Heart left ventricle (tissue), 13 donors: Measurements from ENCODE around the gene ASAP2.

Source experiments
- POLR2A ChIP-seq, 2 donors: fragments of 450-650 bp; IDR thresholded peaks; one replicate each; pipeline ENCODE4 v1.6.1; 2017; ENCODE audit warnings: antibody characterized with exemption in 2 of 2, mild to moderate bottlenecking in 2 of 2, moderate library complexity in 2 of 2
- TF ChIP-seq, protein P1 (sequence below), 12 donors: fragments of 200-600 bp; sonication (generic) in 4 of 12; IDR thresholded peaks; one replicate each; pipeline versions ENCODE4 v1.5.0 to v1.8.0; 2018 to 2022; ENCODE audit warnings: antibody characterized with exemption in 12 of 12, mild to moderate bottlenecking in 5 of 12
- donor health status: ischemic (EF 13 %, LVEDD 7.1; RV severe dilation, severe dysfunction).
- donor health status: DM: no; HTN: yes; CAD: no.
- donor health status: DM: no; HTN: no; CAD: no.
- donor health status: ischemic (EF 25% LVEDD 6.9; RV normal size, moderate dysfunction).
- donor health status: ischemic (EF 25% LVEDD 5.7; RV mildly dilated, moderate dysfunction).
- donor health status: ischemic (EF 35%, LVEDD 5.7; RV mildly dilated, moderate dysfunction).
- donor health status: nonischemic (EF 11% LVEDD 7.7; RV severe dilation, severe dysfunction).
- donor health status: DM: yes; HTN: yes; CAD: no.
- donor health status: PGD.
- donor health status: ischemic (EF 29% LVEDD 5.4; RV normal size, mild dysfunction).
- donor health status: nonischemic (EF 23%, LVEDD 6.1; RV moderate dilation, normal function).

DNA sequence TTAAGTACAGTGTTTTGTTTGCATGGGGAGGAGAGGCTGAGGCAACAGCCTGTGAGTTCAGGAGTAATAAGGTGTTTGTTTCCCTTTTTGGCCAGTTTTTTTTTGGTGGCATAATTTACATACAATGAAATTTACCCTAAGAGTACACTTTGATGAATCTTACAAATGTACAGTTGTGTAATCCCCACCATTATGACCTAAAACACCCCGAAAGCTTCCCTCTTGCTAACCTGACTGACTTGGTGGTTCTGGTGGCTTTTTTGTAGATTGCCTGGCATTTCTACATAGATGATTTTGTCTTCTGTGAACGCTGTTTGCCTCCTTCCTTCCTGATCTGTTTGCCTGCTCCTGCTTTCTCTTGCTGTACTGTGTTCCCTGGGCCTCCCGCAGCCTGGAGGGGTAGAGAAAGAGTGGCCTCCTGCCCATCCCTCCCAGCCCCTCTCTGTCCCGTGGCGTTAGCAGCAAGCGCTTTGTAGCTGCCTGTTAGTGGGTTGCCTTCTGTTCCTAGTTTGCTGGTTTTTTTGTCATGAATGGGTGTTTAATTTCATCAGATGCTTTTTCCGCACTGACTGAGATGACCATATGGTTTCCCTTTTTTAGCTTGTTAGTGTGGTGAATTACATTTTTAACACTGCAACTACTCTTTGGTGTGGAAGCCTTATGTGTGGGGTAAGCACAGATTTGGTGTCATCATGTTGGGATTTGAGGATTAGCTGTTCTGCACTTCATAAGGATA lies 32.1 kb downstream of the ASAP2 start:
- TF ChIP-seq, protein P1, sequence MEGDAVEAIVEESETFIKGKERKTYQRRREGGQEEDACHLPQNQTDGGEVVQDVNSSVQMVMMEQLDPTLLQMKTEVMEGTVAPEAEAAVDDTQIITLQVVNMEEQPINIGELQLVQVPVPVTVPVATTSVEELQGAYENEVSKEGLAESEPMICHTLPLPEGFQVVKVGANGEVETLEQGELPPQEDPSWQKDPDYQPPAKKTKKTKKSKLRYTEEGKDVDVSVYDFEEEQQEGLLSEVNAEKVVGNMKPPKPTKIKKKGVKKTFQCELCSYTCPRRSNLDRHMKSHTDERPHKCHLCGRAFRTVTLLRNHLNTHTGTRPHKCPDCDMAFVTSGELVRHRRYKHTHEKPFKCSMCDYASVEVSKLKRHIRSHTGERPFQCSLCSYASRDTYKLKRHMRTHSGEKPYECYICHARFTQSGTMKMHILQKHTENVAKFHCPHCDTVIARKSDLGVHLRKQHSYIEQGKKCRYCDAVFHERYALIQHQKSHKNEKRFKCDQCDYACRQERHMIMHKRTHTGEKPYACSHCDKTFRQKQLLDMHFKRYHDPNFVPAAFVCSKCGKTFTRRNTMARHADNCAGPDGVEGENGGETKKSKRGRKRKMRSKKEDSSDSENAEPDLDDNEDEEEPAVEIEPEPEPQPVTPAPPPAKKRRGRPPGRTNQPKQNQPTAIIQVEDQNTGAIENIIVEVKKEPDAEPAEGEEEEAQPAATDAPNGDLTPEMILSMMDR (IDR thresholded peaks at IDR 0.05) = no peak
- no peak for TF ChIP-seq POLR2A (IDR thresholded peaks at IDR 0.05)
